ENCODE results near the gene JMJD1C. TPM values are rescaled to one million over a fixed set of nuclear protein-coding genes. Genes with fewer than 3 reads are reported as not detected.
A peak's percentile ranks its signal among the peaks of the same experiment; 100 is the strongest.

The JMJD1C gene
- total RNA-seq, 2 experiments from 2014 or later = 389 to 399 TPM

DNA sequence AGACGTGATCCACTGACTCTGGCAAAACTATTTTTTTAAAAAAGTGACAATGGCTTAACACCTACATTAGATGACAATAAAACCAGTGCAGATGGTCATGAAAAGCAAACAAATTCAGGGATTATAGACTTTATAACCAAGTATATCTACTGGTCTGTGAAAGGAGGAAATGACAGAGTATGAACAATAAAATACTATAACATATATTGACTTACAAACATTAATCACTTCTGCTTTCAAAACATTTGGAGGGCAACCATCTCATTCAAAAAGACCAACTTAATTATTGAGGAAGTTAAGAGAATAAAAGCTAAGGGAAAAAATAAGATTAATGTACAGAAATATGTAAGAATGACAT is 34.8 kb downstream of the JMJD1C start:
- CTCF ChIA-PET = no interaction called here
- H3K4me1 Mint-ChIP-seq (ENCODE audit: low read depth) = peaks cover 59% of the 10 kb centered on the region
- DNase-seq (no peak), ATAC-seq (ENCODE audit: poor library complexity) (no peak)
- H3K27ac Mint-ChIP-seq = peak overlapping the region; percentile 29
- no peak overlapping the region for H3K4me3 Mint-ChIP-seq
- H3K4me1 ChIP-seq (ENCODE audit: insufficient read depth, low read length) = peaks cover 4% of the 10 kb centered on the region
- POLR2A ChIA-PET = no interaction called here
- H3K9me3 Mint-ChIP-seq = no peaks in the 10 kb centered on the region
- no peaks in the 10 kb centered on the region for H3K27me3 ChIP-seq (ENCODE audit: control insufficient read depth in 1 of 2, insufficient read depth in 2 of 2, low read length in 2 of 2)
- H3K27ac ChIP-seq (ENCODE audit: low read depth in 1 of 2, low read length in 2 of 2) = no peak overlapping the region
- no peak overlapping the region for H3K4me3 ChIP-seq (ENCODE audit: low read length)
- TF ChIP-seq, protein P1, sequence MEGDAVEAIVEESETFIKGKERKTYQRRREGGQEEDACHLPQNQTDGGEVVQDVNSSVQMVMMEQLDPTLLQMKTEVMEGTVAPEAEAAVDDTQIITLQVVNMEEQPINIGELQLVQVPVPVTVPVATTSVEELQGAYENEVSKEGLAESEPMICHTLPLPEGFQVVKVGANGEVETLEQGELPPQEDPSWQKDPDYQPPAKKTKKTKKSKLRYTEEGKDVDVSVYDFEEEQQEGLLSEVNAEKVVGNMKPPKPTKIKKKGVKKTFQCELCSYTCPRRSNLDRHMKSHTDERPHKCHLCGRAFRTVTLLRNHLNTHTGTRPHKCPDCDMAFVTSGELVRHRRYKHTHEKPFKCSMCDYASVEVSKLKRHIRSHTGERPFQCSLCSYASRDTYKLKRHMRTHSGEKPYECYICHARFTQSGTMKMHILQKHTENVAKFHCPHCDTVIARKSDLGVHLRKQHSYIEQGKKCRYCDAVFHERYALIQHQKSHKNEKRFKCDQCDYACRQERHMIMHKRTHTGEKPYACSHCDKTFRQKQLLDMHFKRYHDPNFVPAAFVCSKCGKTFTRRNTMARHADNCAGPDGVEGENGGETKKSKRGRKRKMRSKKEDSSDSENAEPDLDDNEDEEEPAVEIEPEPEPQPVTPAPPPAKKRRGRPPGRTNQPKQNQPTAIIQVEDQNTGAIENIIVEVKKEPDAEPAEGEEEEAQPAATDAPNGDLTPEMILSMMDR (IDR thresholded peaks at IDR 0.05) = no peak
- H3K27me3 Mint-ChIP-seq = no peaks in the 10 kb centered on the region
- H3K36me3 Mint-ChIP-seq (ENCODE audit: low read depth) = peaks cover 15% of the 10 kb centered on the region
- no peaks in the 10 kb centered on the region for H3K36me3 ChIP-seq (ENCODE audit: insufficient read depth, low read length)
- no peaks in the 10 kb centered on the region for H3K9me3 ChIP-seq (ENCODE audit: control insufficient read depth in 1 of 2, insufficient read depth in 1 of 2, low read length in 2 of 2)
- intact Hi-C loops (cut with DNase I, micrococcal nuclease) = no loop called here

DNA sequence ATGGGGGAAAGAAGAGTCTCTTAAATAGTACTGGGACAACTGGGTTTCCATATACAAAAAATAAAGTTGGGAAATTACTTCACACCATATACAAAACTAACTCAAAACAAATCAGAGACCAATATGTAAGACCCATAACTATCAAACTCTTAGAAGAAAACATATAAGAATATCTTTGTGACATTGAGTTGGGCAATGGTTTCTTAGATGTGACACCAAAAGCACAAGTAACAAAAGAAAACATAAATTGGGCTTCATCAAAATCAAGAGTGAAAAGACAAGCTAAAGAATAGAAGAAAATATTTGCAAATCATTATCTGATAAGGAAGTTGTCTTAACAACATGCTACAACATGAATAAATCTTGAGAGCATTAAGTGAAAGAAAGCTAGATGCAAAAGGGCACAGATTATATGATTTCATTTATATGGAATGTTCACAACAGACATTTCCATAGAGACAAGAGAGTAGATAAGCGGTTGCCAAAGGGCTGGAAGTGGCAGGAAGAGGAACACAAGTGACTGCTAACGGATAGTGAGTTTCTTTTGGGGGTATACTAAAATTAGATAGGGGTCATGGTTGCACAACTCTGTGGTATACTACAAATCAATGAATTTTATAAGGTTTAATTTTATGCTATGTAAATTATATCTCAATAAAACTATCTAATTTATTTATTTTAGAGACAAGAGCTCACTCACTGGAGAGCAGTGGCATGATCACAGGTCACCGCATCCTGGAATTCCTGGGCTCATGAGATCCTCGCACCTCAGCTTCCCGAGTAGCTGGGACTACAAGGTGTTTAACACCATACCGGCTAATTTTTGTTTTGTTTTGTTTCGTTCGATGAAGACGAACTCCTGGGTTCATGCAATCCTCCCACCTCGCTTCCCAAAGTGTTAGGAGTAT is 35.4 kb downstream of the JMJD1C start:
- no peak overlapping the region for H3K27ac ChIP-seq (ENCODE audit: low read depth in 1 of 2, low read length in 2 of 2)
- intact Hi-C loops (cut with DNase I, micrococcal nuclease) = no loop called here
- H3K9me3 ChIP-seq (ENCODE audit: control insufficient read depth in 1 of 2, insufficient read depth in 1 of 2, low read length in 2 of 2) = no peaks in the 10 kb centered on the region
- peaks cover 59% of the 10 kb centered on the region for H3K4me1 Mint-ChIP-seq (ENCODE audit: low read depth)
- TF ChIP-seq, protein P1 (IDR thresholded peaks at IDR 0.05) = no peak
- peaks cover 4% of the 10 kb centered on the region for H3K4me1 ChIP-seq (ENCODE audit: insufficient read depth, low read length)
- ChIA-PET CTCF (no interaction called here), POLR2A (interaction anchor here (1.1 kb wide), 1 partner anchor 9 kb away, joined by 3 read pairs; no protein-coding TSS in a partner anchor)
- no peaks in the 10 kb centered on the region for H3K27me3 ChIP-seq (ENCODE audit: control insufficient read depth in 1 of 2, insufficient read depth in 2 of 2, low read length in 2 of 2)
- no peaks in the 10 kb centered on the region for H3K27me3 Mint-ChIP-seq
- H3K36me3 ChIP-seq (ENCODE audit: insufficient read depth, low read length) = no peaks in the 10 kb centered on the region
- no peak for DNase-seq
- H3K9me3 Mint-ChIP-seq = no peaks in the 10 kb centered on the region
- H3K4me3 Mint-ChIP-seq = no peak overlapping the region
- H3K4me3 ChIP-seq (ENCODE audit: low read length) = no peak overlapping the region
- H3K36me3 Mint-ChIP-seq (ENCODE audit: low read depth) = peaks cover 15% of the 10 kb centered on the region
- no peak for ATAC-seq (ENCODE audit: poor library complexity)
- peak overlapping the region; percentile 29 for H3K27ac Mint-ChIP-seq

DNA sequence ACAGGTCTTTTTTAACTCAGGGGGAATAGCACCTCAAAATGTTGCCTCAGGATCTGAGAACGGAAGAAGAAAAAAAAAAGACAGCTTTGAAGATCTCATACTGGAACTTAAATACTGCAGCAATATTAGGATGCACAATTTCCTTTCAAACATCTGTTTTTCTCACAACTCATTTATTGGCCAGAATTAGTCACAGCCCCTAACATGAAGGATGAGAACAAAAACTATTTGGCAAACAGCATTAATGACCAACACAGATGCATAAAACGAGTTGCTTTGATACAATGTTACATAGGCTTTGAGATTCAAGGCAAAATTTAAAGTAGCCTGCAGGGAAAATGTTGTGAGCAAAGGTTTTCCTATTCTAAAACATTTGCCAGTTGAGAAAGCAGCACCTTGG is 36.5 kb downstream of the JMJD1C start:
- intact Hi-C loops (cut with DNase I, micrococcal nuclease) = no loop called here

More for the DNA sequence above, 36.5 kb downstream of the JMJD1C start:
- no peaks in the 10 kb centered on the region for H3K27me3 Mint-ChIP-seq
- Histone ChIP-seq H3K27ac (ENCODE audit: low read depth in 1 of 2, low read length in 2 of 2) (no peak overlapping the region), H3K4me3 (ENCODE audit: low read length) (no peak overlapping the region), H3K4me1 (ENCODE audit: insufficient read depth, low read length) (peaks cover 4% of the 10 kb centered on the region), H3K36me3 (ENCODE audit: insufficient read depth, low read length) (no peaks in the 10 kb centered on the region), H3K9me3 (ENCODE audit: control insufficient read depth in 1 of 2, insufficient read depth in 1 of 2, low read length in 2 of 2) (no peaks in the 10 kb centered on the region), H3K27me3 (ENCODE audit: control insufficient read depth in 1 of 2, insufficient read depth in 2 of 2, low read length in 2 of 2) (no peaks in the 10 kb centered on the region)
- POLR2A ChIA-PET = interaction anchor here (1.1 kb wide), 1 partner anchor 7 kb away, joined by 3 read pairs; no protein-coding TSS in a partner anchor
- H3K9me3 Mint-ChIP-seq = no peaks in the 10 kb centered on the region
- H3K4me3 Mint-ChIP-seq = peak overlapping the region; percentile 36
- TF ChIP-seq, protein P1 (IDR thresholded peaks at IDR 0.05) = no peak
- peaks cover 15% of the 10 kb centered on the region for H3K36me3 Mint-ChIP-seq (ENCODE audit: low read depth)
- DNase-seq (no peak), ATAC-seq (ENCODE audit: poor library complexity) (no peak)
- H3K4me1 Mint-ChIP-seq (ENCODE audit: low read depth) = peaks cover 49% of the 10 kb centered on the region
- CTCF ChIA-PET = no interaction called here
- H3K27ac Mint-ChIP-seq = peak overlapping the region; percentile 28

Data from CD4-positive, alpha-beta T cell (primary cell).